Subcutaneous adipose tissue (tissue), 4 donors: ENCODE results near the gene KIF4A. TPM values are rescaled to one million over a fixed set of nuclear protein-coding genes. Genes with fewer than 3 reads are reported as not detected.

Experiments
- total RNA-seq, 4 donors: library from RNA; depleted of rRNA; stranded (reverse); fragments of >200 nt; gene quantifications; one replicate each; pipeline ENCODE4 v1.1.0, GENCODE V29; 2016
- TF ChIP-seq, protein P1 (sequence below): fragments of 450-650 bp; IDR thresholded peaks from one replicate; pipeline ENCODE4 v1.5.1; 2016; ENCODE audit warnings: low read depth, mild to moderate bottlenecking, control low read depth, antibody characterized with exemption, moderate library complexity

Gene KIF4A
- total RNA-seq, 4 donors from 2014 or later, result 0.16 to 1.9 (median 0.88) TPM; not detected in 1

DNA sequence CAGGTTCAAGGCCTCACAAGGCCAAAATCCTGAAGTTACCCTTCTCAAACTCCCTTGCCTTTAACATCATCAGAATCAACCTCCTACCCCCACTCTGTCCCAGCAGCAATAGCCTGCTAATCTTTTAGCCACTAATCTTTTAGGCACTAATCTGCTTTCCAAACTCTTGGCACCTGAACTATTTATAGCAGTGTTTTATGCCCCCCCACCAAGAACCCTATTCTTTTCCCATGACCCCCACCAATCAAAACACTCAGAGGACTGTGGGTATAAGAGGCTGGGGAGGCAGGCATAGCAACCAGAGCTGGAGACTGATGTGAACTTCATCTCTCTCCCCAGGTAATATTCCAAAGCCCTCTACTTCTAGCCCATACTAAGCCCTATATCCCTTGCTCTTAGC, 21.9 kb upstream of the KIF4A start, which contains the start of gene ARR3:
Gene ARR3 (plus strand): TSS at position 301 of the 400 bp plus-strand sequence. CDS start 1,052 bp downstream, outside the sequence.
- TF ChIP-seq, protein P1, sequence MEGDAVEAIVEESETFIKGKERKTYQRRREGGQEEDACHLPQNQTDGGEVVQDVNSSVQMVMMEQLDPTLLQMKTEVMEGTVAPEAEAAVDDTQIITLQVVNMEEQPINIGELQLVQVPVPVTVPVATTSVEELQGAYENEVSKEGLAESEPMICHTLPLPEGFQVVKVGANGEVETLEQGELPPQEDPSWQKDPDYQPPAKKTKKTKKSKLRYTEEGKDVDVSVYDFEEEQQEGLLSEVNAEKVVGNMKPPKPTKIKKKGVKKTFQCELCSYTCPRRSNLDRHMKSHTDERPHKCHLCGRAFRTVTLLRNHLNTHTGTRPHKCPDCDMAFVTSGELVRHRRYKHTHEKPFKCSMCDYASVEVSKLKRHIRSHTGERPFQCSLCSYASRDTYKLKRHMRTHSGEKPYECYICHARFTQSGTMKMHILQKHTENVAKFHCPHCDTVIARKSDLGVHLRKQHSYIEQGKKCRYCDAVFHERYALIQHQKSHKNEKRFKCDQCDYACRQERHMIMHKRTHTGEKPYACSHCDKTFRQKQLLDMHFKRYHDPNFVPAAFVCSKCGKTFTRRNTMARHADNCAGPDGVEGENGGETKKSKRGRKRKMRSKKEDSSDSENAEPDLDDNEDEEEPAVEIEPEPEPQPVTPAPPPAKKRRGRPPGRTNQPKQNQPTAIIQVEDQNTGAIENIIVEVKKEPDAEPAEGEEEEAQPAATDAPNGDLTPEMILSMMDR, result no peak

DNA sequence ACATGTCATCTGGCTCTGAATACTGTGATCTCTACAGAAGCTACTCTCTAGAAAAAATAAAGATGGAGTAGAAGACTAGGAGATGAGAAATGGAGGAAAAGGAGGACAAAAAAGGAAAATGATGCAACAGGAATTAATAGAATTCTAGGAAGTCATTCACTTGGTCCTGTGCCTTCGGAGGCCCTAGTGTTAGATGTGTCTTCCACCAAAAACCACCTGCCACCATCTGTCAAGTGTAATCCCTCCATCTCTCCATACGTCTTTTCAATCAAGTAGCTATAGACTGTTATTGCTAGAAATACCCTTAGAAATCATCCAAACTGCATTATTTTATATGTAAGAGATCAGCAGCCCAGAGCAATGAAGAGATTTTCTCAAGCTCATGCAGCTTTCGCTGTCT, 10.8 kb upstream of the KIF4A start:
- TF ChIP-seq, protein P1, result no peak

DNA sequence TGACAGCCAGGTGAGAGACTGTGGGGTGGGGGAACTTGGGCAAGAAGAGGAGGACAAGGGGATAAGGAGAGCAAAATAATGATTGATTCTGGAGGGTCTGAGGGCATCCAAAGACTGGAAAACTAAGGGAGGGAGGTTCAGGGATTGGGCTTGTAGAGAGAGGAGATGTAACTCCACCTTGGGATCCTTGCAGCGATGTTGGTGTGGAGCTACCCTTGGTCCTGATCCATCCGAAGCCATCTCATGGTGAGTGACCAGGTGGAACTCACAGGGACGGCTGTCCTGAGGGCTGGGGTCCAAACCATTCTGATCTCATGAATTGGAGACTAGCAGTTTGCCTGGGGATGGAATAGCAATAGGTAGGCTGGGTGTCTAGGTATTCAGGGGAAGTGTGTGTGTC, 9.3 kb upstream of the KIF4A start:
- TF ChIP-seq, protein P1, result no peak

DNA sequence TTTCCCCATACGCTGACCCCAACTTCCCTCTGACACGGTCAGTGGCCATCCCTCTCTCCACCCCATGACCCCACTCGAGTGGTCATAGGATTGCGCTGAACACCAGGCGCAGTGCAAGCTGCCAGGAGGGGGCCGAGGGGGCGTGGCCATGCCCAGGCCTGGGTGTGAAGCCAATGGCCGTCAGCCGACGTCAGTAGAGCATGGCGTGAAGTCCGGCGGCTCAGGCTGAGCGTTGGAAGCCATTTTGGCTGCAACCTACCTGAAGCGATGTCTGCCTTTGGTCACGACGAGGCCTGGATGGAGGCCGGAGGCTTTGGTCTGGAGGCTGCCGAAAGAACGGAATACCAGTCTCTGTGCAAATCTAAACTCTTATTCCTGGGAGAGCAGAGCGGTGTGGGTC, 8.0 kb upstream of the KIF4A start, which contains the start of gene RAB41:
Gene RAB41 (plus strand): TSS at position 222 of the 400 bp plus-strand sequence. CDS start 46 bp downstream, at position 268.
- TF ChIP-seq, protein P1, result no peak

DNA sequence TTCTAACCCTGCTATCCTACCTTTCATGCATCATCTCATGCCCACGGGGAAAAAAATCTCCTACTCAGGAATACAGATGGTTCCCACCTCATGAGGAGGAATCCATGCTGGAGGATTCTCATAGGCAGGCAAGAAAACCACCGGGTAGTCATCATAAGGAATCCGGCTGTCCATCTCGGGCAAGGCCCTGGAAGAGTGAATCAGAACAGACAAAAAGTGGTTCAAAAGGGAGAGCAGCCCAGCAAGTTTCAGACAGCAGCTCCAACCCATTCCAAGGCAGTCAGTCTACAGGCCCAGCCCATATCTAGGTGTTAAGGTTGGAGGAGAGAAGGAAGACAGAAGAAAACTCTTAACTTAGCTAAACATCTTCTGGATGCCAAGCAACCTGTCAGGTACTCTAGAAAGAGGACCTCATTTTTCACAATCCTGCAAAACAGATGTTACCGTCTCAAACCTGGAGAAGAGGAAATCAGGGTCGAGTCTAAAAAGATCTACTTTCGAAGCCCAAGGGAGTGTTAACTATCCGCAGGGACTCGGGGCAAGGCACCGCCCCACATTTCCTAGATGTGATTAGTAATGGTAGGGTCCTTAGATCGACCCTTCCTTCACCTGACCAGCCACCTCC, 624 bp upstream of the KIF4A start:
- TF ChIP-seq, protein P1, result no peak

DNA sequence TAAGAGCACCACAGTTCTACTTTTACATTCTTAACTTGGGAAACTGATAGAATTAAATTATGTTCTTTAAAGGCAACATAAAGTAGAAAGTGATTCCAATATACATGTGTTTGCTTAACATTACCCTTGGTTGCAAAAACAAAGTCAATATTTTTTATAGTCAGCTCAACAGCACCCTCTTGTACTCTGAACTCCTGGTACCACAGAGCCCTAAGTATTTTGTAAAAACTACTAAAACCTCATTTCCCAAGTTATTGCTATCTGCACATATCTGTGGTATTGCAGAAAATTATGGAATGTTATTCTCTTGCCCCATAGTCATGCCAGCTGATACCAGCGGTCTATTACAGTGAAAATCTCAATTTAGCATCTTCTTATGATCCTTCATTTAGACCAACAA, 2.9 kb downstream of the KIF4A start:
- TF ChIP-seq, protein P1, result no peak

DNA sequence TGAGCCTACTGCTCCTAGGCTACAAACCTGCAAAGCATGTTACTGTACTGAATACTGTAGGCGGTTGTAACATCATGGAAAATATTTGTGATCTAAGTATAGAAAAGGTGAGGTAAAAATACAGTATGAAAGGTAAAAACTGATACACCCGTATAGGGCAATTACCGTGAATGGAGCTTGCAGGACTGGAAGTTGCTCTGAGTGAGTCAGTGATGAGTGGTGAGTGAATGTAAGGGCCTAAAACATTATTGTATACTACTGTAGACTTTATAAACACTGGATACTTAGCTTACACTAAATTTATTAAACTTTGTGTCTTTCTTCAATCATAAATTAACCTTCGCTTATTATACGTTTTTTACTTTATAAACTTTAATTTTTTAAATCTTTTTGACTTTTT, 3.7 kb downstream of the KIF4A start:
- TF ChIP-seq, protein P1, result no peak
